Esophagus mucosa (tissue), 1 donor: ENCODE measurements around the gene DTX3. TPM values are rescaled to one million over a fixed set of nuclear protein-coding genes. Genes with fewer than 3 reads are reported as not detected.
"Not testable (repeated sequence)": the region's sequence is repeated elsewhere in the genome, so short reads cannot be mapped to it uniquely, and the experiment has no call there.

ENCODE experiments used
- ATAC-seq: fragments of 200-7000 bp; cut with Tn5 transposase; one replicate; pipeline ENCODE4 v1.9.1; 2020
- total RNA-seq: library from RNA; stranded (reverse); gene quantifications from one replicate; pipeline ENCODE4 v1.2.4, GENCODE V29; 2023
- donor health status: DM: yes; HTN: yes; CAD: no.

DTX3 gene
- 4.1 TPM for total RNA-seq

- peak; percentile 22 for ATAC-seq
Measured at GRCh38 chr12:57604454-57604991, at the start of gene DTX3. Gene DTX3 (plus strand): TSS chr12:57604824. CDS start chr12:57606518, 1,694 bp downstream.

- ATAC-seq, result no peak
Measured at GRCh38 chr12:57554897-57555296, 49.7 kb upstream of the DTX3 start.

GRCh38 chr12:57558864-57559263 lies 45.8 kb upstream of the DTX3 start:
- ATAC-seq, result no peak

- no peak for ATAC-seq
Measured at GRCh38 chr12:57560516-57560915, 44.1 kb upstream of the DTX3 start.

GRCh38 chr12:57561117-57561516 lies 43.5 kb upstream of the DTX3 start:
- peak; percentile 51 for ATAC-seq

- no peak for ATAC-seq
Measured at GRCh38 chr12:57563358-57563757, 41.3 kb upstream of the DTX3 start.

- no peak for ATAC-seq
Measured at GRCh38 chr12:57564178-57564740, 40.4 kb upstream of the DTX3 start.

GRCh38 chr12:57568838-57569237 lies 35.8 kb upstream of the DTX3 start:
- no peak for ATAC-seq

GRCh38 chr12:57569858-57570257 lies 34.8 kb upstream of the DTX3 start:
- ATAC-seq, result no peak

- ATAC-seq, result not testable (repeated sequence)
Measured at GRCh38 chr12:57570438-57570837, 34.2 kb upstream of the DTX3 start.

- peak; percentile 30 for ATAC-seq
Measured at GRCh38 chr12:57571926-57572762, 32.5 kb upstream of the DTX3 start.

- no peak for ATAC-seq
Measured at GRCh38 chr12:57574795-57575194, 29.8 kb upstream of the DTX3 start.

- no peak for ATAC-seq
Measured at GRCh38 chr12:57575771-57576612, 28.6 kb upstream of the DTX3 start.

- ATAC-seq, result peak; percentile 47
Measured at GRCh38 chr12:57576613-57577160, 27.9 kb upstream of the DTX3 start.

GRCh38 chr12:57577981-57578758 lies 26.5 kb upstream of the DTX3 start:
- no peak for ATAC-seq

GRCh38 chr12:57579011-57579410 lies 25.6 kb upstream of the DTX3 start:
- no peak for ATAC-seq

- no peak for ATAC-seq
Measured at GRCh38 chr12:57579677-57580465, 24.8 kb upstream of the DTX3 start.

- ATAC-seq, result no peak
Measured at GRCh38 chr12:57580466-57580795, 24.2 kb upstream of the DTX3 start.

GRCh38 chr12:57581802-57582201 lies 22.8 kb upstream of the DTX3 start:
- ATAC-seq, result no peak

- ATAC-seq, result no peak
Measured at GRCh38 chr12:57582440-57582839, 22.2 kb upstream of the DTX3 start.
